T-helper 17 cell (primary cell): ENCODE results near the gene TTC39A. TPM values are rescaled to one million over a fixed set of nuclear protein-coding genes. Genes with fewer than 3 reads are reported as not detected.
A peak's percentile ranks its signal among the peaks of the same experiment; 100 is the strongest.

Experiments
- ATAC-seq: fragments of 150-1000 bp; cut with Tn5 transposase; 2 replicates; pipeline ENCODE4 v1.10.0; 2021; ENCODE audit warnings: mild to moderate bottlenecking, moderate library complexity
- DNase-seq, 3 donors: peaks; one replicate each; pipeline versions ENCODE4 v3.0.0 to v3.0.0-alpha.2; 2020 to 2021
- H3K9me3 ChIP-seq: one replicate; pipeline ENCODE4 v1.7.0; 2013; ENCODE audit warnings: low read length, mild to moderate bottlenecking; ENCODE audit not compliant: control insufficient read depth, poor library complexity, severe bottlenecking
- H3K27ac Mint-ChIP-seq: one replicate; pipeline ENCODE4 v1.8.0; 2022; ENCODE audit warnings: mild to moderate bottlenecking, moderate library complexity, mixed read lengths
- H3K27me3 Mint-ChIP-seq: one replicate; pipeline ENCODE4 v1.8.0; 2022; ENCODE audit warnings: mixed read lengths
- H3K36me3 Mint-ChIP-seq: one replicate; pipeline ENCODE4 v1.8.0; 2022; ENCODE audit warnings: low read depth, mixed read lengths
- H3K4me1 Mint-ChIP-seq: one replicate; pipeline ENCODE4 v1.8.0; 2022; ENCODE audit warnings: mild to moderate bottlenecking, mixed read lengths
- H3K4me3 Mint-ChIP-seq: one replicate; pipeline ENCODE4 v1.8.0; 2022; ENCODE audit warnings: mild to moderate bottlenecking, moderate library complexity, mixed read lengths
- total RNA-seq, 4 donors: library from RNA in 2 of 4; stranded (reverse) in 2 of 4; gene quantifications; one replicate each; pipeline ENCODE4 v1.2.3 and lab custom pipeline; 2022 to 2026

Gene TTC39A
- total RNA-seq, 2 donors from 2014 or later: not detected

DNA sequence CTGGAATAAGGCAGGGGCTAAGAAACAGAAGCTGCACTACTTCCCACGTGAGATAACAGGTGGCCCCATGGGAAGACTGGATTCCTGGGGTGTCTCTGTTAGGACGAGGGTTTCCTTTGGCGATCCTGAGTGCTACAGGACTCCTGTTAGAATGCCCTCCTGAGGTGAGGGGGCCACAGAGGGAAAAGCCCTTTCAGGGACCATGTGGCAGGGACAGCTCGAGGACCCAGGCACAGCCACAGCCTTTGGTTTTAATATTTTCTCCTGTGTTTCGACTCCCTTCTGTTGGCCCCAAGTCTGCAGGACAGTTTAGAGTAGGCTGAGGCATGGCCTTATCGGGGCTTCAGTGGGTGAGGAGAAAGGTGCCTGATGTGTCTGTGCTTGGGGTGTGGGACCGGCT lies 12.6 kb downstream of the TTC39A start:
- no peak for DNase-seq
- Mint-ChIP-seq H3K36me3 (no peaks in the 10 kb centered on the region), H3K27me3 (peaks cover 6% of the 10 kb centered on the region), H3K27ac (no peak overlapping the region), H3K4me3 (no peak overlapping the region), H3K4me1 (peaks cover 11% of the 10 kb centered on the region)
- no peaks in the 10 kb centered on the region for H3K9me3 ChIP-seq
- no peak for ATAC-seq

GRCh38 chr1:51316846-51317120 lies 13.6 kb downstream of the TTC39A start:
- ATAC-seq: no peak
- no peak overlapping the region for H3K4me3 Mint-ChIP-seq
- no peaks in the 10 kb centered on the region for H3K36me3 Mint-ChIP-seq
- no peak for DNase-seq
- no peak overlapping the region for H3K27ac Mint-ChIP-seq
- peaks cover 4% of the 10 kb centered on the region for H3K27me3 Mint-ChIP-seq
- peaks cover 11% of the 10 kb centered on the region for H3K4me1 Mint-ChIP-seq
- H3K9me3 ChIP-seq: no peaks in the 10 kb centered on the region

GRCh38 chr1:51316113-51316845 lies 14.1 kb downstream of the TTC39A start:
- no peak for DNase-seq
- Mint-ChIP-seq H3K27ac (no peak overlapping the region), H3K4me3 (no peak overlapping the region), H3K27me3 (peaks cover 4% of the 10 kb centered on the region), H3K36me3 (no peaks in the 10 kb centered on the region), H3K4me1 (peaks cover 11% of the 10 kb centered on the region)
- no peak for ATAC-seq
- no peaks in the 10 kb centered on the region for H3K9me3 ChIP-seq

DNA sequence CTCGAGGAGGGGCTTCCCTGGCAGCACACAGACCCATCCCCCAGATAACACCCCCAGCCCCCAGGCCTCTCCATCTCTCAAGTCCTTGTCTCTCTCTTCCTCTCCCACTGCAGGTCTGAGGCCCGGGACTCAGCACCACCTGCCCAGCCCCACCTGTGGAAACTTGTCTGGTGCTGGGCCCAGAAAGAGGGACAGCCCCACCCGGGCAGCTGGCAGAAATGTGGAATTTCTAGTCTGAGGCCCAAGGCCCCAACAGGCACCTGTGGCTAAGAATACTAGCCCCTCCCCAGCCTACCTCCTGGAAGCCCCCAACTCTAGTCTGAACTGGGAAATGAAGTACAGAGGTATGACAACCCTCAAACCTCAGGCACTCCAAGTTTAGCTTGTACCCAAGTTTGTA lies 15.4 kb downstream of the TTC39A start:
- no peak overlapping the region for H3K4me3 Mint-ChIP-seq
- no peaks in the 10 kb centered on the region for H3K9me3 ChIP-seq
- ATAC-seq (no peak), DNase-seq (no peak)
- H3K4me1 Mint-ChIP-seq: peaks cover 15% of the 10 kb centered on the region
- peak overlapping the region; percentile 32 for H3K27ac Mint-ChIP-seq
- H3K27me3 Mint-ChIP-seq: peaks cover 4% of the 10 kb centered on the region
- H3K36me3 Mint-ChIP-seq: no peaks in the 10 kb centered on the region

DNA sequence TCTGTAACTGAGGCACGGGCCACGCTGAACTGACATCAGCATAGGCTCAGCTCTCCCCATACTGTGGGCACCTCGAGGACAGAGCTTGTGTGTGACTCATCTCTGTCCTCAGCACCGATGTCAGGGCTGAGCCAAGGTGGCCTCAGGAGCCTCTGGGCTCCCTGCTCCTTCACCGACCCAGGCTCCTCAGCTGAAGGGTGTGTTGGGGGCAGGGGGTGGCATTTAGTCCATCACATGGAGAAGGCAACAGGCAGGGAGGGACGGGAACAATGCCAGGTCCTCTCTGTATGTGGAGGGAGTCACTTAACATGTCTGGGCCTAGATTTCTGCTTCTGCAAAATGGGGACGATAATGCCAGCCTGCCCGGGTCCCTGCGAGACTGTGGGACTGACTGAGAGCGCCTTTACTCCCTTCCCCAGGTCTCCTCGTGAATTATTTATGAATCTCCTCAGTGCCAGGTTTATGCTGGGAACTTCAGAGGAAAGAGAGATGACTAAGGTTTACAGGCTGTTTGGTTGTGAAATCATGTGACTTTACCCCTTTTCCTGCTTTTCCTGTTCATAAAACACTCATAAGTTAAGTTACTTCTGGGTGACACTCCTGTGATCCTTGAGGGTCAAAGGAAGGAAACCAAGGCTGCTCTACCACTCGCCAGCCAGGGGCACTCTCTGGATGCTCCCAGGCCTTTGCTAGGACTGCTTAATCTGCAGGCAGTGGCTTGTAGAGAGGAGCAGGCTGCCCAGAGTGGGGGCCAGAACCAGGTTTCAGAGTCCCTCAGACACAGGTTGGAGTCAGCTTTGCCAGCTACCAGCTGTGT lies 16.2 kb downstream of the TTC39A start:
- peaks cover 15% of the 10 kb centered on the region for H3K4me1 Mint-ChIP-seq
- peaks cover 4% of the 10 kb centered on the region for H3K27me3 Mint-ChIP-seq
- H3K9me3 ChIP-seq: no peaks in the 10 kb centered on the region
- ATAC-seq (no peak), DNase-seq (no peak)
- no peak overlapping the region for H3K4me3 Mint-ChIP-seq
- H3K36me3 Mint-ChIP-seq: no peaks in the 10 kb centered on the region
- H3K27ac Mint-ChIP-seq: no peak overlapping the region

- no peak for DNase-seq
- Mint-ChIP-seq H3K27ac (peak overlapping the region; percentile 51), H3K4me1 (peaks cover 15% of the 10 kb centered on the region), H3K27me3 (peaks cover 4% of the 10 kb centered on the region), H3K4me3 (no peak overlapping the region), H3K36me3 (no peaks in the 10 kb centered on the region)
- H3K9me3 ChIP-seq: no peaks in the 10 kb centered on the region
- ATAC-seq: no peak
Measured at GRCh38 chr1:51313268-51313852, 17.0 kb downstream of the TTC39A start.

DNA sequence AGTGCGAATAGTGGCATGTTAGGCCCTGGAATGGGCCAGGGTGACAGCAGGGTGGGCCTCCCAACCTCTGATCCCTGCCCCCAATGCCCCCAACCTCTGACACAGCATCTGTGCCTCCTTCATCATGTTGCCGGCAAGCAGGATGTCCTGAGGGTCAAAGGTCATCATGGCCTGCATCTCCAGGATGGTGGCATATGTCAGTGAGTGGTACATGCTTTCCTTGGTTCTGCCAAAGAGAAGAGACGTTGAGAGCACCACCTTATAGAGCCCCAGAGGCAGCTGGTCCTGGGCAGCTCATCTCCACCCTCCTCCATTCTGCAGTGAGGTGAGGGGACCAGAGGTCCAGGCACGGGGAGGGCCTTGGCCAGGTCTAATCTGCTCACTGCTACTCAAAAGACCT lies 17.6 kb downstream of the TTC39A start:
- Mint-ChIP-seq H3K27me3 (peaks cover 4% of the 10 kb centered on the region), H3K36me3 (no peaks in the 10 kb centered on the region), H3K4me3 (no peak overlapping the region), H3K4me1 (peaks cover 15% of the 10 kb centered on the region), H3K27ac (peak overlapping the region; percentile 51)
- ATAC-seq (no peak), DNase-seq (no peak)
- no peaks in the 10 kb centered on the region for H3K9me3 ChIP-seq

- no peak overlapping the region for H3K4me3 Mint-ChIP-seq
- H3K27me3 Mint-ChIP-seq: peaks cover 3% of the 10 kb centered on the region
- H3K9me3 ChIP-seq: no peaks in the 10 kb centered on the region
- DNase-seq (no peak), ATAC-seq (no peak)
- H3K36me3 Mint-ChIP-seq: no peaks in the 10 kb centered on the region
- peaks cover 15% of the 10 kb centered on the region for H3K4me1 Mint-ChIP-seq
- no peak overlapping the region for H3K27ac Mint-ChIP-seq
Measured at GRCh38 chr1:51311826-51312225, 18.5 kb downstream of the TTC39A start.

GRCh38 chr1:51310871-51311613 lies 19.3 kb downstream of the TTC39A start:
- Mint-ChIP-seq H3K36me3 (no peaks in the 10 kb centered on the region), H3K4me3 (no peak overlapping the region), H3K27ac (no peak overlapping the region), H3K27me3 (no peaks in the 10 kb centered on the region), H3K4me1 (peaks cover 13% of the 10 kb centered on the region)
- no peaks in the 10 kb centered on the region for H3K9me3 ChIP-seq
- no peak for DNase-seq
- ATAC-seq: no peak

DNA sequence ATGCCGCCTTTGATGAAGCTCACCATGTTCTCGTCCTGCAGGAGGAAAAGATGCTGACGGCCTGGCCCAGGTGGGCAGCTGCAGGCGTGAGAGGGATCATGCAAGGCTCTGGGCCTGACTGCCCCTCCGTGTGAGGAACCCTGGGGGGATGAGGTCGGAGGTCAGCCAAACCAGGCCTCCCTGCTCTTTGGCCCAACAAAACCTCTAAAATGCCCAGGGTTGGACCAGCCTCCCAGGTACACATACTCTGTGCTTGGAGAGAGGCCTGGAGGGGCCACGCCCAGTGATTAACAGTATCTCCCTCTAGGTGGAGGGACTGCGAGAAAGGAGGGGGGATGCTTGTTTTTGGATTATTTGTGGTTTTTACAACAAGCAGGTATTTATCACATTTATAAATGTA lies 21.1 kb downstream of the TTC39A start:
- no peaks in the 10 kb centered on the region for H3K27me3 Mint-ChIP-seq
- ATAC-seq (no peak), DNase-seq (no peak)
- H3K9me3 ChIP-seq: no peaks in the 10 kb centered on the region
- no peak overlapping the region for H3K27ac Mint-ChIP-seq
- no peaks in the 10 kb centered on the region for H3K36me3 Mint-ChIP-seq
- H3K4me1 Mint-ChIP-seq: peaks cover 7% of the 10 kb centered on the region
- H3K4me3 Mint-ChIP-seq: no peak overlapping the region

GRCh38 chr1:51308636-51309035 lies 21.7 kb downstream of the TTC39A start:
- no peak overlapping the region for H3K27ac Mint-ChIP-seq
- no peaks in the 10 kb centered on the region for H3K36me3 Mint-ChIP-seq
- DNase-seq: no peak
- no peak for ATAC-seq
- H3K4me3 Mint-ChIP-seq: no peak overlapping the region
- H3K9me3 ChIP-seq: no peaks in the 10 kb centered on the region
- peaks cover 4% of the 10 kb centered on the region for H3K4me1 Mint-ChIP-seq
- no peaks in the 10 kb centered on the region for H3K27me3 Mint-ChIP-seq

GRCh38 chr1:51306950-51307349 lies 23.4 kb downstream of the TTC39A start:
- no peak overlapping the region for H3K4me3 Mint-ChIP-seq
- ATAC-seq: no peak
- H3K27me3 Mint-ChIP-seq: no peaks in the 10 kb centered on the region

DNA sequence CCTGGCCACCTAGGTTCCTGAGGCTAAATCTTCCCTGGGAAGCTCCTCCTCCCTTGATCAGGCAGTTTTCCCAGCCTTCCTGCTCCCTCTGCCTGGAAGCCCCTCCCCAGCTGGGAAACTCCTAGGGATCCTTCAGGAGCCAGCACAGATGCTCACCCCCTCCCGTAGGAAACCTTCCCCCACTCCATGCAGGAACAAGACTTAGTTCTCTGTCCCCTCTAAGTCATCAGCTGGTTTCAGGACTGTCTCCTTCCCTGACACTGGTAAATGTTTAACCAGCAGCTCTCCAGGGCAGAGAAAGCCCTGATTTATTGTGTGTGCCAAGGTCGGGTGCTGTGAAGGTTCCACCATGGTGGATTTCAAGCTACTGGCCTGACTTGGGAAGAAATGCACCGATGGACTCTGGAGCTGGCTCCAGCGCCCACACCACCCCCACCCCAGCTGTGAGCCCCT lies 25.0 kb downstream of the TTC39A start:
- H3K9me3 ChIP-seq: no peaks in the 10 kb centered on the region
- Mint-ChIP-seq H3K36me3 (no peaks in the 10 kb centered on the region), H3K4me1 (no peaks in the 10 kb centered on the region), H3K4me3 (no peak overlapping the region), H3K27me3 (no peaks in the 10 kb centered on the region), H3K27ac (no peak overlapping the region)
- DNase-seq (no peak), ATAC-seq (no peak)

More at GRCh38 chr1:51306950-51307349, 23.4 kb downstream of the TTC39A start:
- no peaks in the 10 kb centered on the region for H3K36me3 Mint-ChIP-seq
- peaks cover 4% of the 10 kb centered on the region for H3K4me1 Mint-ChIP-seq
- H3K9me3 ChIP-seq: no peaks in the 10 kb centered on the region
- no peak overlapping the region for H3K27ac Mint-ChIP-seq
- no peak for DNase-seq
